Gastroesophageal sphincter (tissue), 4 donors: ENCODE results near the gene APOBEC3A. TPM values are rescaled to one million over a fixed set of nuclear protein-coding genes. Genes with fewer than 3 reads are reported as not detected.

ENCODE experiments used
- ATAC-seq: fragments of 150-250 bp; one replicate; pipeline ENCODE4 v1.9.1; 2016; ENCODE audit warnings: mild to moderate bottlenecking, moderate library complexity
- H3K27ac ChIP-seq, 4 donors: fragments of 200-600 bp; sonication (generic) in 3 of 4; 1 replicate in 3 of 4; 2 replicates in 1 of 4; pipeline ENCODE4 v1.5.1; 2016 to 2019
- H3K27me3 ChIP-seq: fragments of 200-600 bp; sonication (generic); one replicate; pipeline ENCODE4 v1.5.1; 2019
- H3K36me3 ChIP-seq, 2 donors: fragments of 200-600 bp; sonication (generic); one replicate each; pipeline ENCODE4 v1.5.1; 2019; ENCODE audit warnings: control low read depth in 1 of 2
- H3K4me1 ChIP-seq, 3 donors: fragments of 200-600 bp; sonication (generic); 1 replicate in 2 of 3; 2 replicates in 1 of 3; pipeline ENCODE4 v1.5.1; 2016 to 2019; ENCODE audit warnings: control low read depth in 2 of 3
- H3K4me3 ChIP-seq, 2 donors: fragments of 200-600 bp; sonication (generic); one replicate each; pipeline ENCODE4 v1.5.1; 2019; ENCODE audit warnings: mild to moderate bottlenecking in 1 of 2, moderate library complexity in 1 of 2
- H3K9me3 ChIP-seq, 3 donors: fragments of 200-600 bp; sonication (generic); one replicate each; pipeline ENCODE4 v1.5.1; 2017 to 2019; ENCODE audit warnings: control low read depth in 2 of 3
- CTCF ChIP-seq, 4 experiments: fragments of 200-600 bp in 2 of 4; fragments of 450-650 bp in 2 of 4; sonication (generic) in 1 of 4; IDR thresholded peaks; one replicate each; pipeline ENCODE4 v1.5.1; 2017 to 2019; ENCODE audit warnings: antibody characterized with exemption in 4 of 4, mild to moderate bottlenecking in 2 of 4, moderate library complexity in 2 of 4
- EP300 ChIP-seq: sonication (generic); formaldehyde crosslinking; IDR thresholded peaks from one replicate; pipeline ENCODE4 v1.6.1; 2017; ENCODE audit warnings: antibody characterized with exemption, mild to moderate bottlenecking
- POLR2A ChIP-seq, 2 donors: fragments of 450-650 bp; IDR thresholded peaks; one replicate each; pipeline ENCODE4 v1.6.1; 2017; ENCODE audit warnings: antibody characterized with exemption in 2 of 2, mild to moderate bottlenecking in 2 of 2, moderate library complexity in 1 of 2
- POLR2AphosphoS5 ChIP-seq: sonication (generic); formaldehyde crosslinking; IDR thresholded peaks from one replicate; pipeline ENCODE4 v1.6.1; 2017; ENCODE audit warnings: antibody characterized with exemption
- WGBS, 2 donors: methylation state at CpG; one replicate each; pipeline ENCODE4 v1.1.5; 2018; ENCODE audit warnings: low coverage in 1 of 2; 5-methylcytosine and 5-hydroxymethylcytosine counted together
- total RNA-seq, 4 donors: library from RNA; depleted of rRNA; stranded (reverse); fragments of >200 nt; gene quantifications; one replicate each; pipeline ENCODE4 v1.1.0, GENCODE V29; 2016

APOBEC3A gene
- total RNA-seq, 4 donors from 2014 or later, result 0.35 to 4.4 TPM; not detected in 2

- Histone ChIP-seq H3K4me3 (no peak overlapping the region), H3K36me3 (no peaks in the 10 kb centered on the region), H3K27ac (no peak overlapping the region), H3K27me3 (no peaks in the 10 kb centered on the region), H3K9me3 (no peaks in the 10 kb centered on the region), H3K4me1 (no peaks in the 10 kb centered on the region)
- TF ChIP-seq POLR2A (IDR thresholded peaks at IDR 0.05) (no peak), CTCF (IDR thresholded peaks at IDR 0.05) (no peak), EP300 (no peak), POLR2AphosphoS5 (no peak)
- ATAC-seq, result peak; percentile 56
- 53 to 66% methylated on average over 3 to 4 of the region's 15 CpGs for WGBS, 2 donors
Observed at GRCh38 chr22:38967451-38968450, 10.3 kb downstream of the APOBEC3A start.

DNA sequence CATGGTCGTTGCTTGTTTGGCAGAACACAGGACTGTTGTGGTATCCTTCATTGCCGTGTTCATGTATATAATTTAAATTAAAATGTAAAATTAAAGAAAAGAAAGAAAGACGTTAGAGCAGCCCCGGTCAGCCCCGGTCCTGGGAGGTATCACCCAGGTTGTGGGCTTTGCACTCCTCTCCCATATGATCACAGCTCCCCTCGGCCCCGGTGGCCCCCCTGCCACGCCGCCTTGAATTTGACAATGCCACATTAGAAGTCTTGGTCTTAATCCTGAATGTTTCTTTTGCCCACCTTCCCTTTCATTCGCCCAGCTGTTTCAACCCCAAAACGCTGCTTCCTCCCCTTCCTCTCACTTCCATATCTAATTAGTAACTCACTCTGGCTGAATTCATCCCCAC lies 11.4 kb downstream of the APOBEC3A start:
- H3K36me3 ChIP-seq, result no peaks in the 10 kb centered on the region
- H3K27me3 ChIP-seq, result no peaks in the 10 kb centered on the region
- 75 to 96% methylated on average over 3 to 11 of the region's 11 CpGs for WGBS, 2 donors

GRCh38 chr22:38970551-38970950 lies 13.1 kb downstream of the APOBEC3A start:
- no peak for TF ChIP-seq POLR2AphosphoS5
- no peak for TF ChIP-seq CTCF (IDR thresholded peaks at IDR 0.05)
- TF ChIP-seq EP300, result no peak
- no peak for TF ChIP-seq POLR2A (IDR thresholded peaks at IDR 0.05)
- Histone ChIP-seq H3K36me3 (no peaks in the 10 kb centered on the region), H3K27ac (no peak overlapping the region), H3K4me1 (no peaks in the 10 kb centered on the region), H3K4me3 (no peak overlapping the region), H3K27me3 (no peaks in the 10 kb centered on the region), H3K9me3 (no peaks in the 10 kb centered on the region)
- WGBS, 2 donors, result 46 to 64% methylated on average over 4 to 6 of the region's 8 CpGs
- ATAC-seq, result no peak

More for the DNA sequence above, 11.4 kb downstream of the APOBEC3A start:
- H3K4me3 ChIP-seq, result no peak overlapping the region
- H3K4me1 ChIP-seq, result no peaks in the 10 kb centered on the region
- no peaks in the 10 kb centered on the region for H3K9me3 ChIP-seq
- TF ChIP-seq EP300 (no peak), CTCF (IDR thresholded peaks at IDR 0.05) (no peak), POLR2AphosphoS5 (no peak), POLR2A (IDR thresholded peaks at IDR 0.05) (no peak)
- no peak overlapping the region for H3K27ac ChIP-seq
- no peak for ATAC-seq

- no peak for ATAC-seq
- no peaks in the 10 kb centered on the region for H3K9me3 ChIP-seq
- TF ChIP-seq POLR2AphosphoS5 (no peak), CTCF (IDR thresholded peaks at IDR 0.05) (no peak), POLR2A (IDR thresholded peaks at IDR 0.05) (no peak), EP300 (no peak)
- H3K36me3 ChIP-seq, result no peaks in the 10 kb centered on the region
- H3K4me1 ChIP-seq, result no peaks in the 10 kb centered on the region
- 60 to 80% methylated on average over 1 of the region's 5 CpGs for WGBS, 2 donors
- H3K27me3 ChIP-seq, result no peaks in the 10 kb centered on the region
- H3K27ac ChIP-seq, result no peak overlapping the region
- H3K4me3 ChIP-seq, result no peak overlapping the region
Observed at GRCh38 chr22:38971202-38971601, 13.8 kb downstream of the APOBEC3A start.

- Histone ChIP-seq H3K27ac (no peak overlapping the region), H3K9me3 (no peaks in the 10 kb centered on the region), H3K4me3 (no peak overlapping the region), H3K27me3 (no peaks in the 10 kb centered on the region), H3K36me3 (no peaks in the 10 kb centered on the region), H3K4me1 (no peaks in the 10 kb centered on the region)
- no peak for TF ChIP-seq EP300
- TF ChIP-seq POLR2AphosphoS5, result no peak
- ATAC-seq, result no peak
- WGBS, 2 donors, result 92 to 100% methylated on average over 1 to 3 of the region's 3 CpGs
Observed at GRCh38 chr22:38971791-38972190, 14.4 kb downstream of the APOBEC3A start.
